HG02970 (cell line): ENCODE results near the gene CCDC82.

Source experiments
- ATAC-seq: cut with Tn5 transposase; IDR thresholded peaks from one replicate; pipeline ENCODE4 v1.9.1; 2021; ENCODE audit warnings: mild to moderate bottlenecking, moderate library complexity, moderate number of reproducible peaks; ENCODE audit not compliant: unreplicated experiment, low FRiP score

The CCDC82 gene

GRCh38 chr11:96309643-96310017 is 80.1 kb downstream of the CCDC82 start:
- ATAC-seq, result no peak

GRCh38 chr11:96309016-96309642 is 80.6 kb downstream of the CCDC82 start:
- ATAC-seq, result no peak

- ATAC-seq, result no peak
Measured at GRCh38 chr11:96307776-96308140, 82.0 kb downstream of the CCDC82 start.

- no peak for ATAC-seq
Measured at GRCh38 chr11:96306933-96307775, 82.6 kb downstream of the CCDC82 start.

GRCh38 chr11:96306600-96306932 is 83.1 kb downstream of the CCDC82 start:
- no peak for ATAC-seq

GRCh38 chr11:96306071-96306470 is 83.6 kb downstream of the CCDC82 start:
- no peak for ATAC-seq

- no peak for ATAC-seq
Measured at GRCh38 chr11:96303980-96304379, 85.7 kb downstream of the CCDC82 start.

GRCh38 chr11:96303064-96303463 is 86.6 kb downstream of the CCDC82 start:
- no peak for ATAC-seq
